ENCODE data around the gene NINL.

NINL gene

GRCh38 chr20:25498280-25498606, 87.1 kb downstream of the NINL start:
- no peak for DNase-seq

- no peak for DNase-seq
Measured at GRCh38 chr20:25497586-25498279, 87.6 kb downstream of the NINL start.

GRCh38 chr20:25496968-25497401, 88.3 kb downstream of the NINL start:
- no peak for DNase-seq

GRCh38 chr20:25496165-25496967, 89.0 kb downstream of the NINL start:
- no peak for DNase-seq

GRCh38 chr20:25495189-25495824, 90.0 kb downstream of the NINL start:
- DNase-seq = no peak

- DNase-seq = no peak
Measured at GRCh38 chr20:25494506-25495188, 90.7 kb downstream of the NINL start.

GRCh38 chr20:25493748-25494505, 91.4 kb downstream of the NINL start:
- no peak for DNase-seq

GRCh38 chr20:25493137-25493536, 92.2 kb downstream of the NINL start:
- DNase-seq = no peak

GRCh38 chr20:25491446-25492038, 93.8 kb downstream of the NINL start:
- DNase-seq = no peak

GRCh38 chr20:25490656-25491445, 94.5 kb downstream of the NINL start:
- DNase-seq = no peak

GRCh38 chr20:25489221-25489871, 96.0 kb downstream of the NINL start:
- no peak for DNase-seq

GRCh38 chr20:25487975-25488374, 97.4 kb downstream of the NINL start:
- no peak for DNase-seq

- DNase-seq = no peak
Measured at GRCh38 chr20:25487306-25487705, 98.0 kb downstream of the NINL start.

GRCh38 chr20:25486377-25486776, 99.0 kb downstream of the NINL start:
- DNase-seq = no peak

- DNase-seq = no peak
Measured at GRCh38 chr20:25485872-25486271, 99.5 kb downstream of the NINL start.

- DNase-seq = no peak
Measured at GRCh38 chr20:25484911-25485511, 100.3 kb downstream of the NINL start.

- no peak for DNase-seq
Measured at GRCh38 chr20:25484224-25484846, 101.0 kb downstream of the NINL start.

- no peak for DNase-seq
Measured at GRCh38 chr20:25483431-25484132, 101.7 kb downstream of the NINL start.

GRCh38 chr20:25481918-25482253, 103.4 kb downstream of the NINL start:
- DNase-seq = no peak

All from activated effector memory CD4-positive, alpha-beta T cell treated with Interleukin-2 at 50 U/mL for 16 hours (primary cell).